Calu3 (cell line): Measurements from ENCODE around the gene CD33. TPM values are rescaled to one million over a fixed set of nuclear protein-coding genes. Genes with fewer than 3 reads are reported as not detected.

Experiments used
- BruUV-seq: library from RNA; stranded (reverse); fragments of 400-500 nt; replicated peaks from 2 replicates; lab custom pipeline; 2021; lab: Mats Ljungman, UMichigan
- CTCF ChIA-PET: fragments of 300-600 bp; sonication (Branson Sonifier 250); formaldehyde crosslinking; loops from one replicate; lab custom pipeline; 2022; ENCODE audit warnings: antibody characterized with exemption; lab: Charles Lee
- DNase-seq: peaks from one replicate; pipeline ENCODE4 v3.0.0; 2022
- H3K27ac Mint-ChIP-seq: one replicate; pipeline ENCODE4 v1.8.0; 2022; ENCODE audit warnings: mixed read lengths; ENCODE audit not compliant: unreplicated experiment
- H3K27me3 Mint-ChIP-seq: one replicate; pipeline ENCODE4 v1.8.0; 2022; ENCODE audit warnings: mixed read lengths; ENCODE audit not compliant: unreplicated experiment
- H3K36me3 Mint-ChIP-seq: one replicate; pipeline ENCODE4 v1.8.0; 2022; ENCODE audit warnings: mild to moderate bottlenecking, moderate library complexity, mixed read lengths; ENCODE audit not compliant: insufficient read depth, unreplicated experiment
- H3K4me1 Mint-ChIP-seq: one replicate; pipeline ENCODE4 v1.8.0; 2022; ENCODE audit warnings: mild to moderate bottlenecking, low read depth, mixed read lengths; ENCODE audit not compliant: unreplicated experiment
- H3K4me3 Mint-ChIP-seq: one replicate; pipeline ENCODE4 v1.8.0; 2022; ENCODE audit warnings: mild to moderate bottlenecking, low read depth, moderate library complexity, mixed read lengths; ENCODE audit not compliant: unreplicated experiment
- H3K9me3 Mint-ChIP-seq: one replicate; pipeline ENCODE4 v1.8.0; 2022; ENCODE audit warnings: low read depth, mixed read lengths; ENCODE audit not compliant: unreplicated experiment
- intact Hi-C: fragments of 100-400 bp; cut with micrococcal nuclease; formaldehyde crosslinking; loops from one replicate; pipeline ENCODE4 v1.10.0; 2022; ENCODE audit not compliant: unreplicated experiment
- total RNA-seq: library from RNA; stranded (reverse); gene quantifications from 2 replicates; pipeline ENCODE4 v1.2.3, GENCODE V29; 2022
- TF ChIP-seq, protein P1 (sequence below): fragments of 200-600 bp; IDR thresholded peaks from one replicate; pipeline ENCODE4 v1.8.0; 2022; ENCODE audit warnings: antibody characterized with exemption; ENCODE audit not compliant: unreplicated experiment

The CD33 gene
- total RNA-seq, 1 experiment from 2014 or later = not detected

DNA sequence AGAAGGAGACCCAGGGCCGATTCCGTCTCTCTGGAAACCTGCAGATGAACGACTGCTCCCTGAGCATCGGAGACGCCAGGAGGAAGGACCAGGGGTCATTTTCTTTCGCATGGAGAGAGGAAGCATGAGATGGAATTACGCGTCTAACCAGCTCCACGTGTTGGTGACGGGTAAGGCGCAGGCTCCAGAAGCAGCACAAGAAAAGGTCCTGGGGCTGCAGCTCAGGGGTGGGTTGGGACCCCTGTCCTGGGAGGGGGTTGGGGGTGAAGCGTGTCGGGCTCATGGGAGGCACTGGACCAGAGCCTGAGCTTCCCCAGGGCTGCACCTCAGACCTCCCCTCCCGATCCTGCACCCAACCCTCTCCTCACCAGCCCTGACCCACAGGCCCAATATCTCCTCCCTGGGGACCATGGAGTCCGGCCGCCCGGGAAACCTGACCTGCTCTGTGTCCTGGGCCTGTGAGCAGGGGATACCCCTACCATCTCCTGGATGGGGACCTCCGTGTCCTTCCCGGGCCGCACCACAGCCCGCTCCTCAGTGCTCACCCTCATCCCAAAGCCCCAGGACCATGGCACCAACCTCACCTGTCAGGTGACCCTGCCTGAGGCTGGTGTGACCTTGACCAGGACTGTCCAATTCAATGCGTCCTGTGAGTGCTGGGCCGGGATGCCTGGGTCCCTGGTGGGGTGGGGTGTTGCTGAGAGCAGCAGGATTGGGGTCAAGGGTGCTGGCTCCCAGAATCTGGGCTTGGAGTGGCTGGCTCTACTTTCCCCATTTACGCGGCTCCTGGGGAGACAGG, 39.6 kb upstream of the CD33 start:
- Mint-ChIP-seq H3K9me3 (no peaks in the 10 kb centered on the region), H3K27ac (no peak overlapping the region), H3K4me3 (no peak overlapping the region), H3K36me3 (no peaks in the 10 kb centered on the region), H3K27me3 (peaks cover 59% of the 10 kb centered on the region), H3K4me1 (no peaks in the 10 kb centered on the region)
- TF ChIP-seq, protein P1, sequence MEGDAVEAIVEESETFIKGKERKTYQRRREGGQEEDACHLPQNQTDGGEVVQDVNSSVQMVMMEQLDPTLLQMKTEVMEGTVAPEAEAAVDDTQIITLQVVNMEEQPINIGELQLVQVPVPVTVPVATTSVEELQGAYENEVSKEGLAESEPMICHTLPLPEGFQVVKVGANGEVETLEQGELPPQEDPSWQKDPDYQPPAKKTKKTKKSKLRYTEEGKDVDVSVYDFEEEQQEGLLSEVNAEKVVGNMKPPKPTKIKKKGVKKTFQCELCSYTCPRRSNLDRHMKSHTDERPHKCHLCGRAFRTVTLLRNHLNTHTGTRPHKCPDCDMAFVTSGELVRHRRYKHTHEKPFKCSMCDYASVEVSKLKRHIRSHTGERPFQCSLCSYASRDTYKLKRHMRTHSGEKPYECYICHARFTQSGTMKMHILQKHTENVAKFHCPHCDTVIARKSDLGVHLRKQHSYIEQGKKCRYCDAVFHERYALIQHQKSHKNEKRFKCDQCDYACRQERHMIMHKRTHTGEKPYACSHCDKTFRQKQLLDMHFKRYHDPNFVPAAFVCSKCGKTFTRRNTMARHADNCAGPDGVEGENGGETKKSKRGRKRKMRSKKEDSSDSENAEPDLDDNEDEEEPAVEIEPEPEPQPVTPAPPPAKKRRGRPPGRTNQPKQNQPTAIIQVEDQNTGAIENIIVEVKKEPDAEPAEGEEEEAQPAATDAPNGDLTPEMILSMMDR = no peak
- BruUV-seq = no TSS peak
- CTCF ChIA-PET = interaction anchor here (0.6 kb wide), 1 partner anchor 1831 kb away, joined by 3 read pairs; no protein-coding TSS in a partner anchor
- intact Hi-C loops = no loop called here
- no peak for DNase-seq

DNA sequence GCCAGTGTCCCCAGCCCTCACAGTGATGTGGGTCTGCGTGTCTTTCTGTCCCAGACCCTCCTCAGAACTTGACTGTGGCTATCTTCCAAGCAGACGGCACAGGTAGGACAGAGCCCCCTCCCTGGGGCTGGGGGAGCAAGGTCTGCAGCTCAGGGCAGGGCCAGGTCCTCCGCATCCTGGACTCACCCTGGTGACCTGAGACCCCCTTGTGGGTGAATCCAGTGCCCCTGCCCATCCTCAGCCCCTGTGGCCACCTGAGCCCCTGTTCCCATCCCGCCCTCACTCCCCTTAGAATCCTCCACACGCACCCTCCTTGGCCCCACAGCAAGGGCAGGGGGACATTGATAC, 39.0 kb upstream of the CD33 start:
- no TSS peak for BruUV-seq
- H3K36me3 Mint-ChIP-seq = no peaks in the 10 kb centered on the region
- CTCF ChIA-PET = interaction anchor here (0.7 kb wide), 1 partner anchor 73 kb away, joined by 3 read pairs; no protein-coding TSS in a partner anchor
- TF ChIP-seq, protein P1 = no peak
- intact Hi-C loops = no loop called here
- no peak overlapping the region for H3K27ac Mint-ChIP-seq
- no peaks in the 10 kb centered on the region for H3K4me1 Mint-ChIP-seq
- H3K4me3 Mint-ChIP-seq = no peak overlapping the region
- H3K27me3 Mint-ChIP-seq = peaks cover 65% of the 10 kb centered on the region
- no peaks in the 10 kb centered on the region for H3K9me3 Mint-ChIP-seq
- DNase-seq = no peak

DNA sequence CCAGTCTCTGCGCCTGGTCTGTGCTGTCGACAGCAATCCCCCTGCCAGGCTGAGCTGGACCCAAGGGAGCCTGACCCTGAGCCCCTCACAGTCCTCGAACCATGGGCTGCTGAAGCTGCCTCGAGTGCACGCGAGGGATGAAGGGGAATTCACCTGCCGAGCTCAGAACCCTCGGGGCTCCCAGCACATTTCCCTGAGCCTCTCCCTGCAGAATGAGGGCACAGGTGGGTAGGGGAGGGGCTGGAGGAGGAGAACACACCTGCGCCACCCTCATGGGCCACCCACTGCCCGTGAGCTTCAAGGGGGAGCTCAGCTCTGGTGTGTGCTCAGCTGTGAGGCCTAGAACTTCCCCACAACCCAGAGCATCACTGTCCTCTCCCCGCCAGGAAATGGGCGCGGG, 38.6 kb upstream of the CD33 start:
- CTCF ChIA-PET = interaction anchor here (0.7 to 0.9 kb wide), 2 partner anchors 13 to 73 kb away, joined by 3 read pairs; no protein-coding TSS in a partner anchor
- H3K27ac Mint-ChIP-seq = no peak overlapping the region
- H3K27me3 Mint-ChIP-seq = peaks cover 69% of the 10 kb centered on the region
- H3K4me3 Mint-ChIP-seq = no peak overlapping the region
- TF ChIP-seq, protein P1 = no peak
- no peak for DNase-seq
- H3K9me3 Mint-ChIP-seq = no peaks in the 10 kb centered on the region
- no peaks in the 10 kb centered on the region for H3K36me3 Mint-ChIP-seq
- no peaks in the 10 kb centered on the region for H3K4me1 Mint-ChIP-seq
- intact Hi-C loops = no loop called here
- BruUV-seq = no TSS peak

DNA sequence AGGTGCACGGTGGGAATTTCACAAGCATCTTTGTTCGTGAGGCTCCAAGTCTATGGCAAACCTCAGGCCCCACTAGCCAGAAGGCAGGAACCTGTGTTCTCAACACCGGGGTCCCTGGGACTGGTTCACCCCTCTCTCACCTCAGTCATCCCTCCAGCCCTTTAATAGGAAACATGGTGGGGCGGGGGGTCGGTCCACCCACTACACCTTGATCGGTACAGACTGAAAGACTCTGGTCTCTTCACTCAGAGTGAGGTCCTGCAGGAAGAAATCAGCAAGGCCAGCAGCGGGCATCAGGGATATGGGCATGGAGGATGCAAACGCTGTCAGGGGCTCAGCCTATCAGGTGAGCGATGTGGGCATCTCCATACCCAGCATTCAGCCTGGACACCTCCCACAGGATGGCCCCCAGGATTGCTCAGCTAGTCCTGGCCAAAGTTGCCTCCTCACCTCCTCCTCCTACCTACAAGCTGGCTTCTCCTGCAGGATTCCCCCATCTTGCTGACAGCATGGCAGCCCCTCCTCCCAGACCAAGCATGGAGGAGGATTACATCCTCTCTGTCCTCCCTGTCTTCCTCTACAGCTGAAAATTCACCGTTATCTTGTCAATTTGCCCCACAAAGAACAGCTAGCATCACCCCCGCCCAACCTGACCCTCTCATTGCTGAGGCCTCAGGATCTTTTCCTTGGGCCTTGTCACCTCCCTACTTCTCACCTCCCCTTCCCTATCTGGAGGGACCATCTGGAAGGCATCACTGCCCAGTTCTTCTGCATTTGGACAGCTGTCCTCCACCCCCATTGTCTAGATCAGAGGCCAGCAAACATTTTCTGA, 37.3 kb upstream of the CD33 start:
- H3K36me3 Mint-ChIP-seq = no peaks in the 10 kb centered on the region
- intact Hi-C loops = no loop called here
- H3K4me3 Mint-ChIP-seq = no peak overlapping the region
- no TSS peak for BruUV-seq
- TF ChIP-seq, protein P1 = no peak
- CTCF ChIA-PET = interaction anchor here (0.7 kb wide), 1 partner anchor 213 kb away, joined by 3 read pairs; no protein-coding TSS in a partner anchor
- no peaks in the 10 kb centered on the region for H3K4me1 Mint-ChIP-seq
- no peak overlapping the region for H3K27ac Mint-ChIP-seq
- H3K9me3 Mint-ChIP-seq = no peaks in the 10 kb centered on the region
- DNase-seq = no peak
- H3K27me3 Mint-ChIP-seq = peaks cover 82% of the 10 kb centered on the region
